Retinal pigment epithelial cell (primary cell): ENCODE data around the gene HMBS.
"Not testable (repeated sequence)": the region's sequence is repeated elsewhere in the genome, so short reads cannot be mapped to it uniquely, and the experiment has no call there.

Source experiments
- DNase-seq: peaks from one replicate; pipeline ENCODE4 v3.0.0-alpha.2; 2010; ENCODE audit warnings: low read depth
- H3K4me3 ChIP-seq: 2 replicates; pipeline ENCODE4 v1.5.1; 2011; ENCODE audit warnings: mild to moderate bottlenecking, low read length, control low read depth, moderate library complexity
- CTCF ChIP-seq: conservative IDR thresholded peaks from 2 replicates; pipeline ENCODE4 v1.5.1; 2011; ENCODE audit warnings: low read depth, low read length, control low read depth, inconsistent platforms

The HMBS gene

GRCh38 chr11:119101759-119102423 lies 17.2 kb downstream of the HMBS start, which contains the start of gene DPAGT1:
Gene DPAGT1 (minus strand): TSS chr11:119101853. CDS start chr11:119101655, 198 bp downstream.
- peak within 1 kb of the TSS; percentile 88 for H3K4me3 ChIP-seq
- no peak for TF ChIP-seq CTCF

GRCh38 chr11:119103161-119103664 lies 18.5 kb downstream of the HMBS start:
- not testable (repeated sequence) for DNase-seq, H3K4me3 ChIP-seq

More at GRCh38 chr11:119101759-119102423, 17.2 kb downstream of the HMBS start, which contains the start of gene DPAGT1:
- peak; percentile 90 for DNase-seq

GRCh38 chr11:119103793-119104192 lies 19.1 kb downstream of the HMBS start:
- DNase-seq = no peak

GRCh38 chr11:119106564-119107537 lies 22.2 kb downstream of the HMBS start, which contains the start of gene C2CD2L:
Gene C2CD2L (plus strand): TSS chr11:119107344. CDS start chr11:119107742, 398 bp downstream.
- no peak for TF ChIP-seq CTCF
- no peak for DNase-seq
- H3K4me3 ChIP-seq = peak within 1 kb of the TSS; percentile 77

More at GRCh38 chr11:119103793-119104192, 19.1 kb downstream of the HMBS start:
- no peak overlapping the region for H3K4me3 ChIP-seq
- TF ChIP-seq CTCF = no peak

GRCh38 chr11:119107538-119108145 lies 23.0 kb downstream of the HMBS start:
- TF ChIP-seq CTCF = no peak
- H3K4me3 ChIP-seq = peak overlapping the region; percentile 77
- no peak for DNase-seq

GRCh38 chr11:119108146-119108856 lies 23.6 kb downstream of the HMBS start:
- H3K4me3 ChIP-seq = peak overlapping the region; percentile 77
- no peak for TF ChIP-seq CTCF
- DNase-seq = no peak
